Measurements from ENCODE around the gene CTNND2.

The CTNND2 gene

DNA sequence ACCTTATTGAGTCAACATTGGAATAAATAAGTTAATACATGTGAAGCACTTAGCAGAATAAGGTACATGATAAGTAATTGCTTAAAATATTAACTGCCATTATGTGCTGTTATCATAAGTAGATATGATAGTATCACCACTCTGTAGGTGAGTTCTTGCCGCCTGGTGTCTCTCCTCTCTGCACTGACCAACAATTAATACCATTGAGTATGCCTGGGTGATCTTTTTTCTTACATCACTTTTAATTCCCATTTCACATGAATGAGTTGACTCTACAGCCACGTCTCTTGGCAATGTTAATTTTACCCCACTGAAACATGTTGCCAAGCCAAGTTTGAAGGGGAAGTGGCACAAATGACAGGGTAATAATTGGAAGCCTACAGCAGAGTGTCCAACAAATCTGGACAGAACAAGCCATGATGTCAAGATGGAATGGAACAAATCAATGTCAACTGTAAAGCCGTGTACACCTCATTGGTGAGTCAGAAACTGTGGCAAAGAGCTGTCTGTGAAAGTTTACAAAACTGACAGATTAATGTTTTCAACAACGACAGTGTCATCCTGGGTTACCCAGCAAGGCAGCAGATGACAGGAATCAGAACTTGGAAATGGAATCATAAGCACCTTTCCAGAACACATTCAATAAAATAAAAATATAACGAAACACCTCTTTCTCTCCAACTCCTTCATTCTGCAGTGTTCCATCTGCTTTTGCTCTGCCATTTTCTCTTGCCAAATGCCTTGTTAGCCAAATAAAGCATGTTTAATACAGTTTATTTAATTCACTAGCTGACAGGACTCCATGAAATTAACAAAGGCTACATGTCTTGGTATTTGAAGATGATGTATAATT, 330.9 kb downstream of the CTNND2 start:
- TF ChIP-seq, protein P1, sequence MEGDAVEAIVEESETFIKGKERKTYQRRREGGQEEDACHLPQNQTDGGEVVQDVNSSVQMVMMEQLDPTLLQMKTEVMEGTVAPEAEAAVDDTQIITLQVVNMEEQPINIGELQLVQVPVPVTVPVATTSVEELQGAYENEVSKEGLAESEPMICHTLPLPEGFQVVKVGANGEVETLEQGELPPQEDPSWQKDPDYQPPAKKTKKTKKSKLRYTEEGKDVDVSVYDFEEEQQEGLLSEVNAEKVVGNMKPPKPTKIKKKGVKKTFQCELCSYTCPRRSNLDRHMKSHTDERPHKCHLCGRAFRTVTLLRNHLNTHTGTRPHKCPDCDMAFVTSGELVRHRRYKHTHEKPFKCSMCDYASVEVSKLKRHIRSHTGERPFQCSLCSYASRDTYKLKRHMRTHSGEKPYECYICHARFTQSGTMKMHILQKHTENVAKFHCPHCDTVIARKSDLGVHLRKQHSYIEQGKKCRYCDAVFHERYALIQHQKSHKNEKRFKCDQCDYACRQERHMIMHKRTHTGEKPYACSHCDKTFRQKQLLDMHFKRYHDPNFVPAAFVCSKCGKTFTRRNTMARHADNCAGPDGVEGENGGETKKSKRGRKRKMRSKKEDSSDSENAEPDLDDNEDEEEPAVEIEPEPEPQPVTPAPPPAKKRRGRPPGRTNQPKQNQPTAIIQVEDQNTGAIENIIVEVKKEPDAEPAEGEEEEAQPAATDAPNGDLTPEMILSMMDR (IDR thresholded peaks at IDR 0.05), result no peak
- DNase-seq (ENCODE audit: low spot score), result no peak
- Histone ChIP-seq H3K27ac (no peak overlapping the region), H3K4me3 (no peak overlapping the region)

DNA sequence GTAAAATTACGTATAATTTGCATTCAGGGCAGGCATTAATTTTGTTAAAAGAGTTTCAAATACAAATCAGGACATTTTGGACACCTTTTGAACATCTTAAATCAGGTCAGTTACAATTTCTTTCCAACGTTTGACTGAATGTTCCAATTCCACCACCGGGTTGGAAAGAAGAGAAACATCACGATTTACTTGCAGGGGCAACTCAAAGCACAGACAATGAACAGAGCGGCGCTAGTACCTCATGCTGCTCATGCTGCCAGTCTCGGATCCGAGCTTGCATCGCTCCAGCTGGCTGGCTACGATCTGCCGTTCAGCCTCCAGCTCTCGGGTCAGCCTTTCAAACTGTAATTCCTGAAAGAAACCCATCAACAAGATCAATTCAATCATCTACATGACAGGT, 339.5 kb downstream of the CTNND2 start:
- Histone ChIP-seq H3K27ac (no peak overlapping the region), H3K4me3 (no peak overlapping the region)
- DNase-seq (ENCODE audit: low spot score), result no peak
- TF ChIP-seq, protein P1 (IDR thresholded peaks at IDR 0.05), result no peak

DNA sequence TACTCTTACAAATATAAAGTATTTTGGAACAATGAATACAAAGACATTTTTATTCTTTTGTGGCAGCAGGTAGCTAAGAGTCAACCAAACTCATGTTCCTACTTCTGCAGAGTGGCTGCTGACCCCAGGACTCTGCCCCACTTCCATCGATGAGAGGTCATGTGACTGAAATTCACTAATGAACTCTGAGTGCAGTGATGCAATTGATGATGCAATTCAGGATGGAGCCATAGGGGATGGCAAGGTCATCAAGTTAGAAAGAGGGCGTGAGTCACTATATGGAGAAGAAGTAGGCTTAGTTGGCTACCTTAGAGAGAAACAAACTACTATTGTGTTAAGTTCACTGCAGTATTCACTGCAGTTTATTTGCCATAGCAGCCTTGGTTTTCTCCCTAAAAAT, 340.4 kb downstream of the CTNND2 start:
- no peak overlapping the region for H3K27ac ChIP-seq
- no peak overlapping the region for H3K4me3 ChIP-seq
- TF ChIP-seq, protein P1 (IDR thresholded peaks at IDR 0.05), result no peak
- DNase-seq (ENCODE audit: low spot score), result no peak

DNA sequence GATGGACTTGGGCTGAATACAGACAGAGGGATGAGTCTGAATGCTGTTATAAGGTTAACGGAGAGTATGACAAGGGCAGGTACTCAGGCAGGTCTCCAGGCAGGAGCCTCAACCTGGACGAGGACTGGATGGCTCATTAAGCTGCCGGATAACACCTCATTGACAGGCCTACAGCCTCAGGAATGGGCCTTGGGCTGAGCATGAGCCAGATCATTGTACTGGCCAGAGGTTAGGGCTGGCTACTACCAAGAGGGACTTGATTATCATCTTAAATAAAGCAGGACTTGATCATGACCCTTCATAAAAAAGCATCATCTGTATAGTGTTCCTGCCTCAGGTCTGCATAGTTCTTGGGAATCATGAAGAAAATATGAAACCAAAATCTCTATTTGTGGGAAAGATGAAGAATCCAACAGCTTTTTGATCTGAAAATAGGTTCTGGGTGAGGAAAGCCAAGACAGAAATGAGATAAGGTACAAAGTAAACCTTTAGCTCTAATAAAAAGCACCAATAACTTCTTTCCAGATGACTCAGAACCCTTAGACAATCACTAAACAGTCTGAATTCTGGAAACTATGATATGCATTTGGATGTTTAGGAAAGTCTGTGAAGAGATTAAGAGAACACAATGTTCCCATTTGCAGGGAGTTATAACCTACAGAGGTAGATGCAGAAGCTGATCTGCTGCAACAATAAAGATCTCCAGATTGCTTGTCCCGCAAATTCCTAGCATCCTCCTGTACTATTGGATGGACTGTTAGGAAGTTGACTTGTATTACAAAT, 343.1 kb downstream of the CTNND2 start:
- TF ChIP-seq, protein P1 (IDR thresholded peaks at IDR 0.05), result no peak
- Histone ChIP-seq H3K4me3 (no peak overlapping the region), H3K27ac (no peak overlapping the region)
- no peak for DNase-seq (ENCODE audit: low spot score)

DNA sequence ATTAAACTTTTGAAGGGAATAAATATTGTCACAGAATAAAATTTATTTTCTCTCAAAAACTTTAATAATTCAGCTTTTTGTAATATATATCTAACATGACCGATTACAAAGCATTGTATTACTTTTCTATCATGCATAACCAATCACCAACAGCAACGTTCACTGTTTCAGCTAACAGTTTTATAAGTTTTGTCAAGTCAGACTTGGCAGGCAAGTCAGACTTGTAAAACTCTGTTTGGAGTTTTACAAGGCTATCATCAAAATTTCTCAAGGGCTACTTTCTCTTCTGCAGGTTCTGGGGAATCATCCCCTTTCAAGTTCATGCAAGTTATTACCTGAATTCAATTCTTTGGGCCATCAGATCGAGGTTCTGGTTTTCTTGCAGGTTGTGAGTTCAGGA, 347.2 kb downstream of the CTNND2 start:
- Histone ChIP-seq H3K4me3 (no peak overlapping the region), H3K27ac (no peak overlapping the region)
- TF ChIP-seq, protein P1 (IDR thresholded peaks at IDR 0.05), result no peak
- no peak for DNase-seq (ENCODE audit: low spot score)

DNA sequence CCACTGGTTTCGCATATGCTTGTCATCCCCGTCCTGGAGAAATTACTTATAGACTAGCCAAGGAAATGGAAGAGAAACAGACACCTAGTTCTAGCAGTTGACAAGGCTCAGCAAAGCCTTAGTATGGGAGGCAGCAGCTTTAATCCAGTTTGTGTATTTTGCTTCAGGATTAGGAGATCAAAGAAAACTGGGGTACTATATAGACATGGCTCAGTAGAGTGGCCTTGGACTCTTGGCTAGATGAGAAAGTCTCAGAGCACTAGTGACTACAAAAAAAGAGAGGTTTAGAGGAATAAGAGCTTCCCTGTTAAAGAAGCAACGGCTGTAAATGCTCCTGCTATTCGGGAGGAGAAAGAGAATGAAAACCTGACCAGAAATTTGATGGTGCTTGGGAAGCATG, 349.1 kb downstream of the CTNND2 start:
- DNase-seq (ENCODE audit: low spot score), result no peak
- Histone ChIP-seq H3K4me3 (no peak overlapping the region), H3K27ac (no peak overlapping the region)
- TF ChIP-seq, protein P1 (IDR thresholded peaks at IDR 0.05), result no peak

All from coronary artery (tissue), 2 donors.